H1 (cell line): ENCODE results near the gene CCL17. TPM values are rescaled to one million over a fixed set of nuclear protein-coding genes. Genes with fewer than 3 reads are reported as not detected.

Experiments
- CTCF ChIA-PET: fragments of 300-600 bp; sonication (Branson Sonifier 250); formaldehyde crosslinking; loops from one replicate; lab custom pipeline; 2021; ENCODE audit not compliant: partially characterized antibody; lab: Charles Lee
- POLR2A ChIA-PET: fragments of 300-600 bp; sonication (Branson Sonifier 250); formaldehyde crosslinking; loops from one replicate; lab custom pipeline; 2021; ENCODE audit warnings: inconsistent platforms; ENCODE audit not compliant: partially characterized antibody; lab: Charles Lee
- DNase-seq, 2 experiments: peaks; one replicate each; pipeline versions ENCODE4 v3.0.0 to v3.0.0-alpha.2; 2010 to 2022; ENCODE audit warnings: low spot score in 2 of 2, low read depth in 1 of 2, mixed read lengths in 1 of 2
- FAIRE-seq: peaks from 2 replicates; lab custom pipeline; 2011; peaks lifted over from hg19 to GRCh38; lab: Jason Lieb, UNC
- H2AFZ ChIP-seq: 2 replicates; pipeline ENCODE4 v1.8.1; 2012; ENCODE audit warnings: low read length, inconsistent platforms
- H2AK5ac ChIP-seq: 2 replicates; pipeline ENCODE4 v1.6.1; 2013; ENCODE audit warnings: low read depth, low read length
- H2BK120ac ChIP-seq: replicated peaks from 2 replicates; pipeline ENCODE3; 2013; ENCODE audit warnings: low read depth, low read length, inconsistent platforms
- H2BK12ac ChIP-seq: 2 replicates; pipeline ENCODE4 v1.6.1; 2013; ENCODE audit warnings: low read depth, low read length
- H2BK15ac ChIP-seq: 2 replicates; pipeline ENCODE4 v1.6.1; 2013; ENCODE audit warnings: low read length
- H2BK20ac ChIP-seq: 2 replicates; pipeline ENCODE4 v1.6.1; 2013; ENCODE audit warnings: low read length
- H2BK5ac ChIP-seq: 2 replicates; pipeline ENCODE4 v1.6.1; 2013; ENCODE audit warnings: low read depth, low read length
- H3K14ac ChIP-seq: 2 replicates; pipeline ENCODE4 v1.6.1; 2013; ENCODE audit warnings: inconsistent platforms; ENCODE audit not compliant: insufficient read length
- H3K18ac ChIP-seq: 2 replicates; pipeline ENCODE4 v1.6.1; 2013; ENCODE audit warnings: low read length; ENCODE audit errors: extremely low read depth
- H3K23ac ChIP-seq: 2 replicates; pipeline ENCODE4 v1.6.1; 2013; ENCODE audit warnings: inconsistent platforms; ENCODE audit not compliant: insufficient read length
- H3K23me2 ChIP-seq: 2 replicates; pipeline ENCODE4 v1.6.1; 2013; ENCODE audit warnings: low read depth, low read length
- H3K27ac ChIP-seq: 2 replicates; pipeline ENCODE4 v1.6.1; 2011; ENCODE audit warnings: low read depth, low read length, inconsistent platforms
- H3K27me3 ChIP-seq, 4 experiments: replicated peaks in 1 of 4; 1 replicate in 1 of 4; 2 replicates in 3 of 4; pipeline versions ENCODE4 v1.6.1 to v1.8.1; 2011 to 2013; ENCODE audit warnings: low read length in 3 of 4, mild to moderate bottlenecking in 3 of 4, inconsistent platforms in 2 of 4, mixed read lengths in 2 of 4, moderate library complexity in 1 of 4; ENCODE audit not compliant: control insufficient read depth in 3 of 4, insufficient read depth in 3 of 4; ENCODE audit errors: extremely low read depth in 1 of 4
- H3K36me3 ChIP-seq, 4 experiments: 2 replicates each; pipeline versions ENCODE4 v1.6.1 to v1.8.1; 2011 to 2013; ENCODE audit warnings: mild to moderate bottlenecking in 4 of 4, low read length in 3 of 4, moderate library complexity in 2 of 4, control low read depth in 1 of 4, inconsistent platforms in 1 of 4; ENCODE audit not compliant: insufficient read depth in 4 of 4, control insufficient read depth in 2 of 4
- H3K4ac ChIP-seq: replicated peaks from 2 replicates; pipeline ENCODE3; 2013; ENCODE audit warnings: low read length, low read depth, mixed read lengths, inconsistent platforms; ENCODE audit not compliant: insufficient read length
- H3K4me1 ChIP-seq, 4 experiments: replicated peaks in 1 of 4; 1 replicate in 1 of 4; 2 replicates in 3 of 4; pipeline versions ENCODE4 v1.6.1 to v1.8.1; 2011 to 2013; ENCODE audit warnings: low read length in 3 of 4, inconsistent platforms in 2 of 4, mixed read lengths in 1 of 4; ENCODE audit not compliant: insufficient read depth in 4 of 4, control insufficient read depth in 3 of 4
- H3K4me2 ChIP-seq, 2 experiments: 2 replicates each; pipeline versions ENCODE4 v1.6.1 to v1.8.1; 2011 to 2013; ENCODE audit warnings: low read depth in 2 of 2, low read length in 2 of 2, control low read depth in 1 of 2, inconsistent platforms in 1 of 2, mild to moderate bottlenecking in 1 of 2; ENCODE audit not compliant: insufficient read depth in 1 of 2
- H3K4me3 ChIP-seq, 4 experiments: fragments of 200-600, 300-600 bp in 1 of 4; sonication (generic), shearing (Covaris generic), sonication (Bioruptor Twin) in 1 of 4; 2 replicates each; pipeline versions ENCODE4 v1.5.1 to v1.8.1; 2011 to 2016; ENCODE audit warnings: low read length in 4 of 4, low read depth in 3 of 4, control low read depth in 2 of 4, inconsistent platforms in 2 of 4, mild to moderate bottlenecking in 2 of 4, mixed read lengths in 1 of 4, moderate library complexity in 1 of 4; ENCODE audit not compliant: insufficient read depth in 2 of 4; ENCODE audit errors: extremely low read depth in 1 of 4
- H3K56ac ChIP-seq: replicated peaks from 2 replicates; pipeline ENCODE3; 2013; ENCODE audit warnings: low read depth, mild to moderate bottlenecking, mixed read lengths, low read length, inconsistent platforms; ENCODE audit not compliant: insufficient read length
- H3K79me1 ChIP-seq: 2 replicates; pipeline ENCODE4 v1.6.1; 2013; ENCODE audit warnings: low read depth, low read length, control low read depth
- H3K79me2 ChIP-seq, 2 experiments: 2 replicates each; pipeline versions ENCODE4 v1.6.1 to v1.8.1; 2012 to 2013; ENCODE audit warnings: low read length in 2 of 2, mild to moderate bottlenecking in 2 of 2, inconsistent platforms in 1 of 2; ENCODE audit not compliant: insufficient read depth in 2 of 2, control insufficient read depth in 1 of 2
- H3K9ac ChIP-seq, 4 experiments: replicated peaks in 1 of 4; 1 replicate in 1 of 4; 2 replicates in 3 of 4; pipeline versions ENCODE4 v1.6.1 to v1.8.1; 2011 to 2013; ENCODE audit warnings: low read depth in 3 of 4, low read length in 3 of 4, control low read depth in 2 of 4, mild to moderate bottlenecking in 2 of 4, moderate library complexity in 2 of 4, inconsistent platforms in 1 of 4; ENCODE audit errors: extremely low read depth in 1 of 4
- H3K9me3 ChIP-seq, 2 experiments: 2 replicates each; pipeline versions ENCODE4 v1.6.1 to v1.8.1; 2012 to 2013; ENCODE audit warnings: mild to moderate bottlenecking in 2 of 2, moderate library complexity in 2 of 2, control low read depth in 1 of 2, inconsistent platforms in 1 of 2, low read depth in 1 of 2, low read length in 1 of 2, mixed read lengths in 1 of 2; ENCODE audit not compliant: insufficient read depth in 2 of 2
- H4K20me1 ChIP-seq, 2 experiments: replicated peaks in 1 of 2; 2 replicates each; pipeline versions ENCODE3 to v1.8.1; 2011 to 2013; ENCODE audit warnings: inconsistent platforms in 2 of 2, low read length in 2 of 2, mild to moderate bottlenecking in 1 of 2; ENCODE audit not compliant: insufficient read depth in 2 of 2, control insufficient read depth in 1 of 2
- H4K5ac ChIP-seq: 2 replicates; pipeline ENCODE4 v1.6.1; 2013; ENCODE audit warnings: low read length, low read depth, mixed read lengths, inconsistent platforms; ENCODE audit not compliant: insufficient read length
- H4K8ac ChIP-seq: 2 replicates; pipeline ENCODE4 v1.8.0; 2013; ENCODE audit warnings: mild to moderate bottlenecking, moderate library complexity, low read length, inconsistent platforms; ENCODE audit not compliant: insufficient read depth; ENCODE audit errors: extremely low read depth
- H4K91ac ChIP-seq: replicated peaks from 2 replicates; pipeline ENCODE3; 2013; ENCODE audit warnings: low read length, mixed read lengths, inconsistent platforms; ENCODE audit not compliant: insufficient read length
- CREB1 ChIP-seq: IDR thresholded peaks from 2 replicates; pipeline ENCODE4 v1.6.1; 2012; ENCODE audit warnings: inconsistent platforms
- KDM1A ChIP-seq: fragments of 200-600, 300-600 bp; sonication (generic); IDR thresholded peaks from 2 replicates; pipeline ENCODE4 v1.7.1; 2016; ENCODE audit warnings: mild to moderate bottlenecking, low read length, borderline replicate concordance
- WGBS, 2 experiments: shearing (Covaris generic) in 1 of 2; methylation state at CpG; one replicate each; pipeline versions ENCODE4 v1.1.6 to v1.1.7; 2013 to 2015; ENCODE audit warnings: low lambda C conversion rate in 2 of 2, mixed read lengths in 2 of 2, inconsistent platforms in 1 of 2, low coverage in 1 of 2, missing lambda C conversion rate in 1 of 2; ENCODE audit not compliant: insufficient replicate concordance in 2 of 2, insufficient coverage in 1 of 2, insufficient read length in 1 of 2; ENCODE audit errors: extremely low coverage in 1 of 2, missing lambda C conversion rate in 1 of 2; 5-methylcytosine and 5-hydroxymethylcytosine counted together
- polyA plus RNA-seq, 7 experiments: library from polyadenylated mRNA; depleted of rRNA in 3 of 7; stranded (reverse) in 5 of 7; unstranded in 2 of 7; fragments of >200 nt in 5 of 7; fragments of 200-250 nt in 2 of 7; gene quantifications; 1 replicate in 5 of 7; 2 replicates in 1 of 7; 4 replicates in 1 of 7; pipeline versions ENCODE4 v1.2.1 to v1.2.3, GENCODE V29; 2011 to 2013; ENCODE audit warnings: missing spikeins in 2 of 7, mixed read lengths in 2 of 7
- total RNA-seq: library from RNA; stranded (reverse); fragmentation: NEBNext Ultra II Directional; extraction: Animal tissue kit (Norgen Biotek cat#: 25700); gene quantifications from 2 replicates; pipeline ENCODE4 v1.2.1, GENCODE V29; 2021

The CCL17 gene
- total and polyA plus RNA-seq, 2 of the 8 experiments (the other 6 are each of a cell fraction or from before 2014, with no cell fraction given): not detected

DNA sequence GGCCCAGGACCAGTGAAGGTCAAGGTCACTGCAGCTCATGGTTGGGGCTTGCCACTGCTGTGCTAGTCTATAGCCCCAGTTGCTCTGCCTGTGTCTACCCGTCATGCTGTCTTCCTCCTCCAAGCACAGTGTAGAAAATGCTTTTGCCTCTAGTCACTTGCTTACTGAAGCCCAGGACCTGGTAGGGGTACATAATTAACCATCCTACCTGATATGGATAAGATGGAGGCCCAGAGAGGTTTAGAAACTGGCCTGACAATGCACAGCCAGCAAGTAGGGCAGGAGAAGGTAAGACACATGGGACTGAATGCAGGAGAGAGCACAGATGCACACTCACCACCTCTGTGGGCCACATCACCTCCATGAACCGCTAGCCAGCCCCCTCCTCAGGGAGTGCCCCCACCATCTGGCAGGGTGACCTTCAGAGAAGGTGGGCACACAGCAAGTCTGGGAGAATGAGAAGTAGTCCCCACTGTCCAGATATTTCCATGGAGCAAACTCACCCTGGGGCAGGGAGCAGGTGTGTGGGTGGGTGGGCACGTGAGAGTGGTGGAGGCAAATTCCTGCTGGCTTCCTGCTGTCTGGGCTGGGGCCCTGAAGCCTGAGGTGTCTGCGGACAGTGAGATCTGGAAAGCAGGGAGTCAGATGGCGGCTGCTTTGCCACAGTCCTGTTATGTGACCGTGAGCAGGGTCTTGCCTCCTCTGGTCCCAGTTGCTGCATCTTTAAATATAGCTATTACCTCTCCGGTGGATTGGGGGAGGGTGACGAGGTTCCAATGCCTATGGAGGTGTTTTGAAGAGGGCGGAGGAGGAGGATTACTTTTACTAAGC, 31.2 kb upstream of the CCL17 start:
- H2AK5ac ChIP-seq: 0 out of 2 replicates have a peak overlapping the region, but pooled peaks have one; percentile 43
- H2BK5ac ChIP-seq: peak overlapping the region; percentile 49; the same call in 1 of the 2 replicates
- 84% methylated on average over 6 of the region's 9 CpGs; no CpG with 5 or more reads in 1 of the 2 experiments for WGBS, 2 experiments
- no peaks in the 10 kb centered on the region for H3K36me3 ChIP-seq
- peak overlapping the region in 3 of 4 experiments; percentile 24 to 51 (median 34); a peak in 4 of 8 replicates for H3K4me3 ChIP-seq
- no peak overlapping the region for H3K9ac ChIP-seq
- peak overlapping the region; percentile 60 to 71 for H3K4me2 ChIP-seq
- FAIRE-seq: no peak
- no peak overlapping the region for H3K27ac ChIP-seq
- no peaks in the 10 kb centered on the region for H3K9me3 ChIP-seq
- 0 out of 2 replicates have a peak overlapping the region, but pooled peaks have one; percentile 75 for H2BK20ac ChIP-seq
- no peak overlapping the region for H3K4ac ChIP-seq
- H4K5ac ChIP-seq: no peak overlapping the region
- H4K8ac ChIP-seq: no peak overlapping the region
- no peaks in the 10 kb centered on the region for H3K27me3 ChIP-seq
- no peak overlapping the region for H3K56ac ChIP-seq
- no peaks in the 10 kb centered on the region for H4K20me1 ChIP-seq
- ChIA-PET CTCF (interaction anchor here (0.6 to 3.6 kb wide), 9 partner anchors 10 to 157 kb away, joined by 3 to 31 read pairs (median 3); no protein-coding TSS in a partner anchor), POLR2A (interaction anchor here (0.9 to 1.0 kb wide), 3 partner anchors 10 to 155 kb away, joined by 3 to 4 read pairs (median 3); no protein-coding TSS in a partner anchor)
- H2AFZ ChIP-seq: no peak overlapping the region
- no peak overlapping the region for H3K23ac ChIP-seq
- TF ChIP-seq CREB1: no peak
- TF ChIP-seq KDM1A: peak; percentile 16; the same call in 1 of the 2 replicates
- H3K79me1 ChIP-seq: no peaks in the 10 kb centered on the region; the same call in 1 of the 2 replicates
- no peak overlapping the region for H3K18ac ChIP-seq
- H3K14ac ChIP-seq: no peak overlapping the region
- peak overlapping the region; percentile 36 for H4K91ac ChIP-seq
- peaks cover 0 to 22% (median 19%) of the 10 kb centered on the region in 4 experiments; a peak in 6 of 7 replicates for H3K4me1 ChIP-seq
- peaks cover 8% of the 10 kb centered on the region; the same call in 1 of the 2 replicates for H3K23me2 ChIP-seq
- no peak overlapping the region for H2BK120ac ChIP-seq
- DNase-seq: no peak
- H2BK15ac ChIP-seq: peak overlapping the region; percentile 66; the same call in 1 of the 2 replicates
- H2BK12ac ChIP-seq: peak overlapping the region; percentile 50; the same call in 1 of the 2 replicates
- H3K79me2 ChIP-seq: no peaks in the 10 kb centered on the region
